Mucosa of descending colon (tissue), 3 donors: ENCODE data around the gene DSC2. TPM values are rescaled to one million over a fixed set of nuclear protein-coding genes. Genes with fewer than 3 reads are reported as not detected.
"Not testable (repeated sequence)": the region's sequence is repeated elsewhere in the genome, so short reads cannot be mapped to it uniquely, and the experiment has no call there.

Source experiments
- ATAC-seq: fragments of 200-7000 bp; cut with Tn5 transposase; one replicate; pipeline ENCODE4 v1.9.1; 2020; ENCODE audit warnings: mild to moderate bottlenecking, moderate library complexity
- DNase-seq, 3 donors: peaks; one replicate each; pipeline ENCODE4 v3.0.0-alpha.2; 2020
- H3K36me3 ChIP-seq: fragments of 200-600 bp; one replicate; pipeline ENCODE4 v1.8.0; 2021; ENCODE audit warnings: low read depth, mild to moderate bottlenecking
- H3K4me1 ChIP-seq: fragments of 200-600 bp; one replicate; pipeline ENCODE4 v1.8.0; 2021; ENCODE audit warnings: low read depth, mild to moderate bottlenecking
- H3K4me3 ChIP-seq: fragments of 200-600 bp; one replicate; pipeline ENCODE4 v1.8.0; 2021; ENCODE audit warnings: mild to moderate bottlenecking
- H3K9me3 ChIP-seq: fragments of 200-600 bp; one replicate; pipeline ENCODE4 v1.8.0; 2021; ENCODE audit warnings: mild to moderate bottlenecking
- intact Hi-C, 2 donors: fragments of 100-400 bp; cut with DNase I in 1 of 2; cut with micrococcal nuclease in 1 of 2; formaldehyde crosslinking; loops; one replicate each; pipeline versions ENCODE4 v1.11.0 to v1.11.1; 2022; cut with DNase I, micrococcal nuclease
- total RNA-seq, 3 donors: library from RNA; stranded (reverse); fragmentation: NEBNext Ultra II Directional in 2 of 3; extraction: Animal tissue kit (Norgen Biotek cat#: 25700) in 2 of 3; gene quantifications; one replicate each; pipeline versions ENCODE4 v1.2.1 to v1.2.4, GENCODE V29; 2021 to 2023
- TF ChIP-seq, protein P1 (sequence below): fragments of 200-600 bp; IDR thresholded peaks from one replicate; pipeline ENCODE4 v1.8.0; 2022; ENCODE audit warnings: antibody characterized with exemption, mild to moderate bottlenecking
- donor health status: DM: no; HTN: no; CAD: no; lungs with moderate emphysema.
- donor health status: DM: no; HTN: no; CAD: no.
- donor health status: DM: no; HTN: yes; CAD: no.

Gene DSC2
- total RNA-seq, 3 donors from 2014 or later = 78.3 to 222 (median 141) TPM

DNA sequence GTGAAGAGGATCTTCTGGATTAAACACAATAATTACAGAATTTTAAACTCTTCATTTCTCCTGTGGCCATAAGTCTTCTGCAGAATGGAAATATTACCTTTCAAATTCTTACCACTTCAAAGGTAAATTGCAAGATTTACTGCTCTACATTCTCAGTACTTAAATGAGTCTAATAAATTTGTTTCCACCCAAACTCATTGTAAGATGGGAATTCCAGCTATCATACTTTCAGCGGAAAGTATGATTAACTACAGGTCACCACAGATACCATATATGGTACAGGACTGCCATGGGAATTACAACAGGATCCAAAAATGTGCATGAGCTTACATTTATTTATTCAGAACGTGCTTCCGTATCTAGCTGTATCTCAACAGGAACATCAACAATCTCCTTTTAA lies 62.8 kb downstream of the DSC2 start:
- H3K36me3 ChIP-seq = no peaks in the 10 kb centered on the region
- H3K4me1 ChIP-seq = peaks cover 18% of the 10 kb centered on the region
- DNase-seq = no peak
- no peak for ATAC-seq
- no peaks in the 10 kb centered on the region for H3K9me3 ChIP-seq
- intact Hi-C loops = no loop called here
- TF ChIP-seq, protein P1, sequence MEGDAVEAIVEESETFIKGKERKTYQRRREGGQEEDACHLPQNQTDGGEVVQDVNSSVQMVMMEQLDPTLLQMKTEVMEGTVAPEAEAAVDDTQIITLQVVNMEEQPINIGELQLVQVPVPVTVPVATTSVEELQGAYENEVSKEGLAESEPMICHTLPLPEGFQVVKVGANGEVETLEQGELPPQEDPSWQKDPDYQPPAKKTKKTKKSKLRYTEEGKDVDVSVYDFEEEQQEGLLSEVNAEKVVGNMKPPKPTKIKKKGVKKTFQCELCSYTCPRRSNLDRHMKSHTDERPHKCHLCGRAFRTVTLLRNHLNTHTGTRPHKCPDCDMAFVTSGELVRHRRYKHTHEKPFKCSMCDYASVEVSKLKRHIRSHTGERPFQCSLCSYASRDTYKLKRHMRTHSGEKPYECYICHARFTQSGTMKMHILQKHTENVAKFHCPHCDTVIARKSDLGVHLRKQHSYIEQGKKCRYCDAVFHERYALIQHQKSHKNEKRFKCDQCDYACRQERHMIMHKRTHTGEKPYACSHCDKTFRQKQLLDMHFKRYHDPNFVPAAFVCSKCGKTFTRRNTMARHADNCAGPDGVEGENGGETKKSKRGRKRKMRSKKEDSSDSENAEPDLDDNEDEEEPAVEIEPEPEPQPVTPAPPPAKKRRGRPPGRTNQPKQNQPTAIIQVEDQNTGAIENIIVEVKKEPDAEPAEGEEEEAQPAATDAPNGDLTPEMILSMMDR = no peak
- no peak overlapping the region for H3K4me3 ChIP-seq

DNA sequence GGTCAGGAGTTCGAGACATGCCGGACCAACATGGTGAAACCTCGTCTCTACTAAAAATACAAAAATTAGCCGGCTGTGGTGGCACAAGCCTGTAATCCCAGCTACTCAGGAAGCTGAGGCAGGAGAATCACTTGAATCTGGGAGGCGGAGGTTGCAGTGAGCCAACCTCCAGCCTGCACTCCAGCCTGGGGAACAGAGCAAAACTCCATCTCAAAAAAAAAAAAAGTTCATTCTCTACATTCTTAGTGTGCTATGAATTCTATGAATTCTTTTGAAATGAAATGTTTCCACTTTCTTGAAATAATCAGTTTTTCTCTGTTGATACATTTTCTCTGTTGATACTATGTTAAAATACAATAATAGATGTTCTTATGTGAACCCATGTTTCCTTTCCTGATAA lies 64.5 kb downstream of the DSC2 start:
- H3K4me3 ChIP-seq, H3K36me3 ChIP-seq, DNase-seq, H3K9me3 ChIP-seq, intact Hi-C loops, ATAC-seq: not testable (repeated sequence)
- peaks cover 18% of the 10 kb centered on the region for H3K4me1 ChIP-seq

DNA sequence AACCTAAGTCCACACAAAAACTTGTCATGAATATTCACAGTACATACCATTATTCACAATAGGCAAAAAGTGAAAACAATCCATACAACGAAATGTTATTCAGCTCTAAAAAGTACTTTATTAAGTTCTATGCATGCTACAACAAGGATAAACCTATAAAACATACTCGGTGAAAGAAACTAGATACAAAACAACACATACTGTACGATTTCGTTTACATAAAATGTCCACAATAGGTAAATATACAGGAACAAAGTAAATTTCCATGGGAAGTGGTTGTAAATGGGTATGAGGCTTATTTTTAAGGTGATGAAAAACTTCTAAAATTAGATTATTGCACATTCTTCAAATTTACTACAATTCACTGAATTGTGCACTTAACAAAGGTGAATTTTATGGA lies 67.7 kb downstream of the DSC2 start:
- Histone ChIP-seq H3K4me3 (no peak overlapping the region), H3K9me3 (no peaks in the 10 kb centered on the region), H3K36me3 (no peaks in the 10 kb centered on the region), H3K4me1 (no peaks in the 10 kb centered on the region)
- TF ChIP-seq, protein P1 = no peak
- no peak for ATAC-seq
- intact Hi-C loops = no loop called here
- DNase-seq = no peak

DNA sequence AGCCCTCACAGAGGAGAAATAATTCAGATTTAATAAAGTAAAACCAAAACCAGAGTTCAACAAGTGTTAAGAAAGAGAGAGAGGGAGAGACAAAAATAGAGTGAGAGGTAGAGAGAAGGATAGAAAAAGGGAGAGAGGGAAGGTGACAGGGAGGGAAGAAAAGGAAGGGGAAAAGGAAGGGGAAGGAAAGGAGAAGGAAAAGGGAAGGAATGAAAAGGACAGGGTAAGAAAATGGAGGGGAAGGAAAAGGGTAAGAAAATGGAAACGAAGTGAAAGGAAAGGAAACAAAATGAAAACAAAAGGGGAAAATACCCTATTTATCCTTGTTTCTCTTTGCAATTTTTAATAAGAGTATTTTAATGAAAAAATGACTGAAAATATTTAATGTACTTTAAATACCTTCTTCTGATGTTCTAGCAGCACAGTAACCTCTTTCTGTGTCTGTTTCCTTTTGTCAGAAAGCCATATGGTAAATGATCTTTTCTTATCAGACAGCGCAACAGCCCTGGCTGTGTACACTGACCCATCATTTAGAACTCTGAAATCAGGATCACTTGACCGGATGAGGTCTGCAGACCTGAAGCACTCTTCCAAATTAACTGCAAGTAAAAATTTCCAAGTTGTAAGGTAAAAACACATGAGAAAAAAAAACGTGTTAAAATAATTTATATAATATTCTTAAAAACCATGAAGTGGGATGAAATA lies 71.5 kb downstream of the DSC2 start:
- ATAC-seq (peak; percentile 38), DNase-seq (no peak)
- no peak overlapping the region for H3K4me3 ChIP-seq
- intact Hi-C loops = no loop called here
- H3K4me1 ChIP-seq = no peaks in the 10 kb centered on the region
- no peaks in the 10 kb centered on the region for H3K9me3 ChIP-seq
- TF ChIP-seq, protein P1 = no peak
- no peaks in the 10 kb centered on the region for H3K36me3 ChIP-seq

DNA sequence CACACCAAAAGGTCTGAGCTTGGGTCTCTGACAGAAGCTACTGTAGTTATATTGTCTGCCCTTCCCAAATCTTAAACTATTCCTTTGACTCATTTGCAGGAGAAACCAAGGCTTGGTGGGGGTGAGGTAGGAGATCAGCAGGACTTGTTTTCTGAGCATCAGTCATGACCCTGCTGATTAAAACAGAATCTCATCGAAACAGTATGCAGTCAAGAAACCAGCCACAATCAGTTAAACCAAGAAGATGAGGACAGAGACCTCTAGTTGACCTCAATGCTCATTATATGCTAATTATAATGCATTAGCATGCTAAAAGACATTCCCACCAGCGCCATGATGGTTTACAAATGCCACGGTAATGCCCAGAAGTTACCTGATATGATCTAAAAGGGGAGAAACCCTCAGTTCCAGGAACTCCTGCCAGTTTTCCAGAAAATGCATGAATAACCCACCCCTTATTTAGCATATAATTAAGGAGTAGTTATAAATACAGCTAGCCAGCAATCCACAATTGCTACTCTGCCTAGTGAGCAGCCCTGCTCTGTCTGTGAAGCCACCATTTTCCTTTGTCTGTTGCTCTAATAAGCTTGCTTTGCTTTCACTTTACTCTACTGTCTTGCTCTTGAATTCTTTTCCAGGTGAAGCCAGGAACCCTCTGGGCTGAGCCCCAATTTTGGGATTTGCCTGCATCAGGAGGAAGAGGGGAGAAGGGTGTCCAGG lies 86.3 kb downstream of the DSC2 start:
- Histone ChIP-seq H3K9me3 (no peaks in the 10 kb centered on the region), H3K36me3 (no peaks in the 10 kb centered on the region), H3K4me3 (no peak overlapping the region), H3K4me1 (no peaks in the 10 kb centered on the region)
- intact Hi-C loops = no loop called here
- DNase-seq (no peak), ATAC-seq (no peak)
- TF ChIP-seq, protein P1 = no peak

DNA sequence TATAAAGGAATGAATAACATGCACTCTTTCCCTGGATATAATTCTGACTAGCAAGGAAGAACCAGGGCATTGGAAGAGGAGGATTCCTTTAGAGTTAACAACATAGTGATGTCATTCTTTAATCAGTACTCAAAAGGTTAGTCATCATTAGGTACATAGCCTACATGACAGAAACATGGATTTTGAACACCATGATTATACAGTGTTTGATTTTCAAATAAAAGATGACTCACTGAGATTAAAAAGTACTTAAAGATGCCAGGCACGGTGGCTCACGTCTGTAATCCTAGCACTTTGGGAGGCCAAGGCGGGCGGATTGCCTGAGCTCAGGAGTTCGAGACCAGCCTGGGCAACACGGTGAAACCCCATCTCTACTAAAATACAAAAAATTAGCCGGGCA lies 90.8 kb downstream of the DSC2 start:
- H3K36me3 ChIP-seq, intact Hi-C loops, H3K4me1 ChIP-seq, DNase-seq, H3K4me3 ChIP-seq, H3K9me3 ChIP-seq: not testable (repeated sequence)
- peak; percentile 98 for ATAC-seq
